ENCODE data around the gene HCRT.

The HCRT gene

DNA sequence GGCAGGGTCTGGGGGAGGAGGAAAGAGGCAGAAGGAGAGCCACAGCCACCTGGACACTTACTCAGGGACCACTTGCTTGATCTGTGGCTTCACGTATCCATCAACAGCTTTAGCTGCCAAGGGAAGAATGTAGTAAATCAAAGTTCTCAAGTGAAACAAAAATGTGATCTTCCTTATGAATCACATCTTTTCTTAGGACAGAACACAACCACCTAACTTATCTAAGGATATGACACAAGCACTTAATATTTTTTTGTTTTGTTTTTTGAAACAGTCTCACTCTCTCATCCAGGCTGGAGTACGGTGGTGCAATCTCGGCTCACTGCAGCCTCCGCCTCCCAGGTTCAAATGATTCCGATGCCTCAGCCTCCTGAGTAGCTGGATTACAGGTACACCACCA is 17.4 kb upstream of the HCRT start:
- TF ChIP-seq ZNF112 (tag by site-specific recombination; IDR thresholded peaks at IDR 0.05) (no peak), ZNF155 (tag by site-specific recombination; IDR thresholded peaks at IDR 0.05) (no peak), ZNF223 (tag by site-specific recombination; IDR thresholded peaks at IDR 0.05) (no peak), ZNF677 (tag by site-specific recombination; IDR thresholded peaks at IDR 0.05) (no peak), ELK4 (IDR thresholded peaks at IDR 0.05; ENCODE audit: borderline replicate concordance, low read depth, low read length) (no peak), ZBTB17 (tag by site-specific recombination; IDR thresholded peaks at IDR 0.05) (no peak), KLF10 (tag by site-specific recombination; IDR thresholded peaks at IDR 0.05) (no peak), KLF8 (tag by site-specific recombination; IDR thresholded peaks at IDR 0.05) (no peak), HOXC10 (CRISPR knock-in tag; IDR thresholded peaks at IDR 0.05) (no peak)
- H3K27ac ChIP-seq (ENCODE audit: extremely low read depth, low read depth, low read length) = no peak overlapping the region
- no peaks in the 10 kb centered on the region for H3K9me3 ChIP-seq (ENCODE audit: control insufficient read depth, insufficient read depth, low read depth, low read length)
- H3K4me1 ChIP-seq (ENCODE audit: control insufficient read depth, insufficient read depth, low read length) = no peaks in the 10 kb centered on the region
- peaks cover 32 to 63% of the 10 kb centered on the region in 2 experiments for H3K36me3 ChIP-seq (ENCODE audit: control insufficient read depth in 2 of 2, insufficient read depth in 1 of 2, low read length in 2 of 2)
- ChIA-PET POLR2A (no interaction called here), CTCF (interaction anchor here (0.6 to 1.3 kb wide), 2 partner anchors 19 to 478 kb away, joined by 3 to 9 read pairs; no protein-coding TSS in a partner anchor)
- H3K4me3 ChIP-seq (ENCODE audit: low read depth, low read length) = no peak overlapping the region

- POLR2A ChIA-PET = no interaction called here
- no peak overlapping the region for H3K4me3 ChIP-seq (ENCODE audit: low read depth, low read length)
- TF ChIP-seq ZBTB21 (tag by site-specific recombination; IDR thresholded peaks at IDR 0.05) (no peak), ZNF585B (tag by site-specific recombination; IDR thresholded peaks at IDR 0.05) (no peak), YY2 (tag by site-specific recombination; IDR thresholded peaks at IDR 0.05) (no peak), ZBTB7A (tag by site-specific recombination; IDR thresholded peaks at IDR 0.05; ENCODE audit: low read depth) (no peak), ZBTB20 (tag by site-specific recombination; IDR thresholded peaks at IDR 0.05) (no peak), ZNF366 (tag by site-specific recombination; conservative IDR thresholded peaks at IDR 0.05) (no peak), ZIC2 (tag by site-specific recombination; IDR thresholded peaks at IDR 0.05) (no peak), ZSCAN30 (tag by site-specific recombination; IDR thresholded peaks at IDR 0.05) (no peak), ZNF354C (tag by site-specific recombination; IDR thresholded peaks at IDR 0.05; ENCODE audit: borderline replicate concordance, low read depth) (no peak), ZNF621 (tag by site-specific recombination; IDR thresholded peaks at IDR 0.05) (no peak), ZXDB (tag by site-specific recombination; IDR thresholded peaks at IDR 0.05) (no peak)
- CTCF ChIA-PET = interaction anchor here (0.8 kb wide), 1 partner anchor 11 kb away, joined by 3 read pairs; no protein-coding TSS in a partner anchor
- no peaks in the 10 kb centered on the region for H3K4me1 ChIP-seq (ENCODE audit: control insufficient read depth, insufficient read depth, low read length)
- H3K9me3 ChIP-seq (ENCODE audit: control insufficient read depth, insufficient read depth, low read depth, low read length) = no peaks in the 10 kb centered on the region
- no peak overlapping the region for H3K27ac ChIP-seq (ENCODE audit: extremely low read depth, low read depth, low read length)
- peaks cover 27 to 58% of the 10 kb centered on the region in 2 experiments for H3K36me3 ChIP-seq (ENCODE audit: control insufficient read depth in 2 of 2, insufficient read depth in 1 of 2, low read length in 2 of 2)
These were observed 16.9 kb upstream of the HCRT start for GRCh38 chr17:42202159-42202558.

- ChIA-PET CTCF (interaction anchor here (0.7 to 1.3 kb wide), 3 partner anchors 12 to 208 kb away, joined by 3 to 5 read pairs (median 3); no protein-coding TSS in a partner anchor), POLR2A (no interaction called here)
- Histone ChIP-seq H3K27ac (ENCODE audit: extremely low read depth, low read depth, low read length) (no peak overlapping the region), H3K36me3 (ENCODE audit: control insufficient read depth in 2 of 2, insufficient read depth in 1 of 2, low read length in 2 of 2) (peaks cover 20 to 56% of the 10 kb centered on the region in 2 experiments), H3K4me1 (ENCODE audit: control insufficient read depth, insufficient read depth, low read length) (no peaks in the 10 kb centered on the region), H3K9me3 (ENCODE audit: control insufficient read depth, insufficient read depth, low read depth, low read length) (no peaks in the 10 kb centered on the region), H3K4me3 (ENCODE audit: low read depth, low read length) (no peak overlapping the region)
- TF ChIP-seq ZNF148 (tag by site-specific recombination; IDR thresholded peaks at IDR 0.05; ENCODE audit: borderline replicate concordance) = no peak
- TF ChIP-seq ZSCAN16 (tag by site-specific recombination; IDR thresholded peaks at IDR 0.05) = no peak
- no peak for TF ChIP-seq ZNF214 (tag by site-specific recombination; IDR thresholded peaks at IDR 0.05; ENCODE audit: borderline replicate concordance)
- TF ChIP-seq ZNF558 (tag by site-specific recombination; IDR thresholded peaks at IDR 0.05) = no peak
- TF ChIP-seq ZNF629 (tag by site-specific recombination; IDR thresholded peaks at IDR 0.05) = no peak
- no peak for TF ChIP-seq ZFP69B (tag by site-specific recombination; IDR thresholded peaks at IDR 0.05)
- no peak for TF ChIP-seq ZBTB21 (tag by site-specific recombination; IDR thresholded peaks at IDR 0.05)
- no peak for TF ChIP-seq ZNF350 (tag by site-specific recombination; IDR thresholded peaks at IDR 0.05)
- no peak for TF ChIP-seq ZNF146 (tag by site-specific recombination; IDR thresholded peaks at IDR 0.05)
- no peak for TF ChIP-seq PRDM10 (tag by site-specific recombination; IDR thresholded peaks at IDR 0.05)
These were observed 16.2 kb upstream of the HCRT start for GRCh38 chr17:42201458-42201772.

All from HEK293 (cell line).